ENCODE results near the gene MTOR. TPM values are rescaled to one million over a fixed set of nuclear protein-coding genes. Genes with fewer than 3 reads are reported as not detected.

The MTOR gene
- total RNA-seq, 1 donor from 2014 or later: 34.9 TPM

DNA sequence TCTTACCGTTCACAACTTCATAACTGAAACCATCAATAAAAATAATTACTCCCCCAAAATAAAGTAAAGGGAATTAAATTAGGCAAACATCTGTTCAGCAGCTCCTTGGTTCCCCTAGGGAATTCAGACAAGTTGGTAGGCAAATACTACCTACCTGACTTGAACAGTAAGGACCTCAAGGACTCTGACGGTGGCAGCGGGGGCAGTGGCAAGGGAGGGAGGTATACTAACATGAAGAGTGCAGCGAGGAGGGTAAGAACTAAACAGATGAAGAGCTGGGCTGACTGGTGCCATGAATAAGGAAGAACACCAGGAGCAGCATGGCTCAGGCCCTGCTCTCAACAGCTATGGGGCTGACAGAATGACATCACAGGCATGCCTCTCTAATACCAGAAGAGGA is 33.1 kb downstream of the MTOR start:
- Histone ChIP-seq H3K27ac (replicated peaks) (no peak overlapping the region), H3K9me3 (replicated peaks) (no peaks in the 10 kb centered on the region), H3K27me3 (ENCODE audit: low read depth) (no peaks in the 10 kb centered on the region), H3K4me3 (no peak overlapping the region), H3K4me1 (no peaks in the 10 kb centered on the region), H3K36me3 (peaks cover 98% of the 10 kb centered on the region)
- TF ChIP-seq, protein P1, sequence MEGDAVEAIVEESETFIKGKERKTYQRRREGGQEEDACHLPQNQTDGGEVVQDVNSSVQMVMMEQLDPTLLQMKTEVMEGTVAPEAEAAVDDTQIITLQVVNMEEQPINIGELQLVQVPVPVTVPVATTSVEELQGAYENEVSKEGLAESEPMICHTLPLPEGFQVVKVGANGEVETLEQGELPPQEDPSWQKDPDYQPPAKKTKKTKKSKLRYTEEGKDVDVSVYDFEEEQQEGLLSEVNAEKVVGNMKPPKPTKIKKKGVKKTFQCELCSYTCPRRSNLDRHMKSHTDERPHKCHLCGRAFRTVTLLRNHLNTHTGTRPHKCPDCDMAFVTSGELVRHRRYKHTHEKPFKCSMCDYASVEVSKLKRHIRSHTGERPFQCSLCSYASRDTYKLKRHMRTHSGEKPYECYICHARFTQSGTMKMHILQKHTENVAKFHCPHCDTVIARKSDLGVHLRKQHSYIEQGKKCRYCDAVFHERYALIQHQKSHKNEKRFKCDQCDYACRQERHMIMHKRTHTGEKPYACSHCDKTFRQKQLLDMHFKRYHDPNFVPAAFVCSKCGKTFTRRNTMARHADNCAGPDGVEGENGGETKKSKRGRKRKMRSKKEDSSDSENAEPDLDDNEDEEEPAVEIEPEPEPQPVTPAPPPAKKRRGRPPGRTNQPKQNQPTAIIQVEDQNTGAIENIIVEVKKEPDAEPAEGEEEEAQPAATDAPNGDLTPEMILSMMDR (IDR thresholded peaks at IDR 0.05; ENCODE audit: borderline replicate concordance): no peak
- no peak for DNase-seq
- intact Hi-C loops (cut with micrococcal nuclease): no loop called here

GRCh38 chr1:11227106-11228077 is 35.0 kb downstream of the MTOR start:
- Histone ChIP-seq H3K4me3 (no peak overlapping the region), H3K36me3 (peaks cover 91% of the 10 kb centered on the region), H3K4me1 (no peaks in the 10 kb centered on the region), H3K27ac (replicated peaks) (no peak overlapping the region), H3K9me3 (replicated peaks) (no peaks in the 10 kb centered on the region), H3K27me3 (ENCODE audit: low read depth) (no peaks in the 10 kb centered on the region)
- TF ChIP-seq, protein P1 (IDR thresholded peaks at IDR 0.05; ENCODE audit: borderline replicate concordance): no peak
- DNase-seq: no peak
- intact Hi-C loops (cut with micrococcal nuclease): no loop called here

DNA sequence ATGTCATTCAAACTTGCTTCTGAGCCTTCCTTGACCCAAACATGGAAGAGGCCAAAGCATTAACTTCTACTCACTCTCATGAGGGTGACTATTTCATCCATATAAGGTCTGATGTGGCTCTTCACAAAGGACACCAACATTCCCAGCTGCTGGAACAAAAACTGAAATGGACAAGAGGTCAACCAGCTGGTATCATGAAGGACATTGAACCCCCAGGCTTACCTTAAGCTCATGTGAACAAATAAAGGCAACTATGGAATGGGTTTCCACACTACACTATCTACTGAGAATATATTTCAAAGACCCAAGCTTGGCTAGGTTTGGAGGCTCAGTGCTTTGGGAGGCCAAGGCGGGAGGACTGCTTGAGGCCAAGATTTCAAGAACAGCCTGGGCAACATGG is 46.3 kb downstream of the MTOR start:
- Histone ChIP-seq H3K4me3 (no peak overlapping the region), H3K27ac (replicated peaks) (no peak overlapping the region), H3K9me3 (replicated peaks) (no peaks in the 10 kb centered on the region), H3K36me3 (peaks cover 91% of the 10 kb centered on the region), H3K27me3 (ENCODE audit: low read depth) (no peaks in the 10 kb centered on the region), H3K4me1 (peaks cover 5% of the 10 kb centered on the region)
- TF ChIP-seq, protein P1 (IDR thresholded peaks at IDR 0.05; ENCODE audit: borderline replicate concordance): no peak
- intact Hi-C loops (cut with micrococcal nuclease): no loop called here
- DNase-seq: no peak

GRCh38 chr1:11215381-11216005 is 46.9 kb downstream of the MTOR start:
- Histone ChIP-seq H3K36me3 (peaks cover 92% of the 10 kb centered on the region), H3K27ac (replicated peaks) (no peak overlapping the region), H3K9me3 (replicated peaks) (no peaks in the 10 kb centered on the region), H3K4me1 (no peaks in the 10 kb centered on the region), H3K27me3 (ENCODE audit: low read depth) (no peaks in the 10 kb centered on the region), H3K4me3 (no peak overlapping the region)
- intact Hi-C loops (cut with micrococcal nuclease): no loop called here
- TF ChIP-seq, protein P1 (IDR thresholded peaks at IDR 0.05; ENCODE audit: borderline replicate concordance): no peak
- DNase-seq: no peak

DNA sequence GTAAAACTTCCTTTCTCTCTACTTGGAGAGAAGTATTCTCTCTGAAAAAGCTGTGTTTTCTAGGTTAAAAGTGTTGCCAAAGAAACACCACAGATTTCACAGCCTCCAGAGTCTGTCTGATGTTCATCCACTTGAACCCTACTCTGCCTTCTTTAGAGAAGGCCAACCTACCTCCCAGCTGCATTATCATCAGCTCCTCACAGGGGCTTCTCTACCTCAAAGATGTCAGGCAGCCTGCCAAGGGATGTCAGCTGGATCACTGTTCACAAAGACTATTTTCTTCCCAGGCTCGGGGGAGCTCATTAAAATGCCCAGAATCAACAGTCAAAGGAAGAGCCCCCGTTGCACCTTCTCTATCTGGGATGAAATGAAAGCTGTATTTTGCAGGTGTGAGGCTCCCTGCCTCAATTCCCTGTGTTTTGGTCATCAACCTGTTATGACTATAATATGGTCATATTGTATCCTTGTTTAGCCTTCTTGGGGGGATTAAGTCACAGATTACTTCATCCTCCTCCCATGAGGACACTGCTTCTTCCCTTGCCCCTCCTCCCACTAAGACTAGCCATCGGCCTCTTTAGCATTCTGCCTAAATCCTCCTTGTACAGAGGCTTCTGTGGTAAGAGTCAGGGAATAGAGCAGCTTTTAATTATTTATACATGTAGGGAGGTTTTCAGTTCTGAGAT is 47.5 kb downstream of the MTOR start:
- intact Hi-C loops (cut with micrococcal nuclease): no loop called here
- H3K27ac ChIP-seq (replicated peaks): no peak overlapping the region
- H3K36me3 ChIP-seq: peaks cover 99% of the 10 kb centered on the region
- no peaks in the 10 kb centered on the region for H3K4me1 ChIP-seq
- DNase-seq: no peak
- no peaks in the 10 kb centered on the region for H3K9me3 ChIP-seq (replicated peaks)
- TF ChIP-seq, protein P1 (IDR thresholded peaks at IDR 0.05; ENCODE audit: borderline replicate concordance): no peak
- no peaks in the 10 kb centered on the region for H3K27me3 ChIP-seq (ENCODE audit: low read depth)
- H3K4me3 ChIP-seq: no peak overlapping the region
